Osteocyte (in vitro differentiated cells): ENCODE data around the gene COMMD3. TPM values are rescaled to one million over a fixed set of nuclear protein-coding genes. Genes with fewer than 3 reads are reported as not detected.

Source experiments
- DNase-seq: peaks from one replicate; pipeline ENCODE4 v3.0.0; 2021; ENCODE audit warnings: mixed read lengths; ENCODE audit not compliant: unreplicated experiment; ENCODE audit errors: extremely low spot score
- H3K27ac Mint-ChIP-seq: one replicate; pipeline ENCODE4 v1.8.0; 2021; ENCODE audit warnings: mild to moderate bottlenecking, mixed read lengths; ENCODE audit not compliant: unreplicated experiment
- H3K27me3 Mint-ChIP-seq: one replicate; pipeline ENCODE4 v1.8.0; 2021; ENCODE audit warnings: mixed read lengths; ENCODE audit not compliant: unreplicated experiment
- H3K36me3 Mint-ChIP-seq: one replicate; pipeline ENCODE4 v1.8.0; 2021; ENCODE audit warnings: mixed read lengths; ENCODE audit not compliant: unreplicated experiment
- H3K4me1 Mint-ChIP-seq: one replicate; pipeline ENCODE4 v1.8.0; 2021; ENCODE audit warnings: mixed read lengths; ENCODE audit not compliant: unreplicated experiment
- H3K4me3 Mint-ChIP-seq: one replicate; pipeline ENCODE4 v1.8.0; 2021; ENCODE audit warnings: mild to moderate bottlenecking, moderate library complexity, mixed read lengths; ENCODE audit not compliant: unreplicated experiment
- H3K9me3 Mint-ChIP-seq: one replicate; pipeline ENCODE4 v1.8.0; 2021; ENCODE audit warnings: mixed read lengths; ENCODE audit not compliant: unreplicated experiment
- total RNA-seq: library from RNA; stranded (reverse); gene quantifications from 2 replicates; pipeline ENCODE4 v1.2.1, GENCODE V29; 2021
- TF ChIP-seq, protein P1 (sequence below): fragments of 200-600 bp; sonication (generic); IDR thresholded peaks from 2 replicates; pipeline ENCODE4 v1.5.0; 2021; ENCODE audit warnings: antibody characterized with exemption, mild to moderate bottlenecking, moderate library complexity

The COMMD3 gene
- total RNA-seq, 1 donor from 2014 or later, result 69.1 TPM

DNA sequence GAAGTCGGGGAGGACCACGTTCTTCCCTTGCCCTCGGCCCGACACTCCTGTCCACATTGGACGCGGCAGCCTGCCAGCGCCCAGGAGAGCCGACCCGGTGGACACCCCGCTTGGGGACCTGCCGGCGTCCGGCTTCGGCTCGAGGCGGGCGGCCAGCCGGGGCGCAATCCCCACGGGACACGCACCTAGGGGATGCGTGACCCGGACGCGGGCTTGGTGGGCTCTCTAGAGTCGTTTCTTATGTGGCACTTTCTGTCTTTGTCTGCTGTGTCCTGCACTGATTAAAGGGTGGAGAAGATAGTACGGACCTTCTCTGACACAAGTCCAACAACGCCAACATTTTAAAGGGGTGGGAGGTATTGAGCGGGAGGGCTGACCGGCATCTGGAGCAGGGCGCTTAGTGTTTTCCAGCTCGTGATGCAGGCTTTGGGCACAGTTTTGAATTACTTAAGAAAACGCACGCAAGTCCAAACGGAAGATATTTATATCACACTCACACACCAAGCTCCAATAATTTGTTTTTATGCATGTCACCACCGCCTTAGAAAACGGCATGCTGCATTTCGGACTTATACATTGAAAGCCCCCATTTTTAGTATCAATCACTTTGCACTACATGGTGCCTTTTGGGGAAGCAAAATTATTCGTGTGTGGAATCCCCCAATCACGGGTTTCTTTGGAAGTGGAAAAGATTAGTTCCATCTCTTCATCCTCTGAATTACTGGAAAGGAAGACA lies 25.2 kb downstream of the COMMD3 start:
- Mint-ChIP-seq H3K36me3 (peaks cover 3% of the 10 kb centered on the region), H3K4me1 (peaks cover 12% of the 10 kb centered on the region), H3K9me3 (no peaks in the 10 kb centered on the region), H3K27ac (peak overlapping the region; percentile 71), H3K27me3 (peaks cover 80% of the 10 kb centered on the region), H3K4me3 (peak overlapping the region; percentile 75)
- TF ChIP-seq, protein P1, sequence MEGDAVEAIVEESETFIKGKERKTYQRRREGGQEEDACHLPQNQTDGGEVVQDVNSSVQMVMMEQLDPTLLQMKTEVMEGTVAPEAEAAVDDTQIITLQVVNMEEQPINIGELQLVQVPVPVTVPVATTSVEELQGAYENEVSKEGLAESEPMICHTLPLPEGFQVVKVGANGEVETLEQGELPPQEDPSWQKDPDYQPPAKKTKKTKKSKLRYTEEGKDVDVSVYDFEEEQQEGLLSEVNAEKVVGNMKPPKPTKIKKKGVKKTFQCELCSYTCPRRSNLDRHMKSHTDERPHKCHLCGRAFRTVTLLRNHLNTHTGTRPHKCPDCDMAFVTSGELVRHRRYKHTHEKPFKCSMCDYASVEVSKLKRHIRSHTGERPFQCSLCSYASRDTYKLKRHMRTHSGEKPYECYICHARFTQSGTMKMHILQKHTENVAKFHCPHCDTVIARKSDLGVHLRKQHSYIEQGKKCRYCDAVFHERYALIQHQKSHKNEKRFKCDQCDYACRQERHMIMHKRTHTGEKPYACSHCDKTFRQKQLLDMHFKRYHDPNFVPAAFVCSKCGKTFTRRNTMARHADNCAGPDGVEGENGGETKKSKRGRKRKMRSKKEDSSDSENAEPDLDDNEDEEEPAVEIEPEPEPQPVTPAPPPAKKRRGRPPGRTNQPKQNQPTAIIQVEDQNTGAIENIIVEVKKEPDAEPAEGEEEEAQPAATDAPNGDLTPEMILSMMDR, result no peak
- no peak for DNase-seq

DNA sequence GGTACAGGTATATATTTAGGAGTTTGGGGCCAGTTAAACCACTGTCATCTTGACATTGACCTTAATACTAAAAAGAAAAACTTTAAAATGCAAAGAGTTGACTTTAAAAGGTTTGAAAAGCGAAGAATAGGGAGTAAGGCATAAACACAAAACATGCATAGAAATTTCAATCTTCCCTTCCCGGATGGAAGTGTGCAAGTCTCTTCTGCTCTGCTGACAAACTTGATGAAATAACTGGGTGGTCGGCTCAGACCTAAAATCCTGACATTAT lies 25.7 kb downstream of the COMMD3 start:
- Mint-ChIP-seq H3K27me3 (peaks cover 81% of the 10 kb centered on the region), H3K4me3 (peak overlapping the region; percentile 17), H3K4me1 (peaks cover 9% of the 10 kb centered on the region), H3K27ac (no peak overlapping the region), H3K36me3 (peaks cover 3% of the 10 kb centered on the region), H3K9me3 (no peaks in the 10 kb centered on the region)
- no peak for DNase-seq
- TF ChIP-seq, protein P1, result no peak

DNA sequence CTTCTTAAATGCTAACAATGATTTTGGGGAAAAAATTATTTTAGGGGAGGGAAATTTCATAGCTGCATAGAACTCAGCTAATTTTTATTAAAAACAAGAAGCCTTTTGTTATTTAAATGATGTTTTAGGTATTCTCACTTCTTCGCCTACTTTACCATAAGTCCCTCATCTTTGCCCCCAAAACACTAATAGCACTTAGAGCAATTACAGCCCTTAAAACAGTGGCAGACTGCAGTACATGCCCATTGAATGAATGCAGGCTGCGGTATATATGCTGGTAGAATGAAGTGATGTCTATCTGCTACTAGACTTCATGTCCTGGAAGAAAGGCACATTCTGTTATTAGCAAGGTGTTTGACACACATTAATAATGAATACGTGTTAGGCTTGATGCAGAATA lies 26.2 kb downstream of the COMMD3 start:
- no peaks in the 10 kb centered on the region for H3K9me3 Mint-ChIP-seq
- DNase-seq, result no peak
- TF ChIP-seq, protein P1, result no peak
- H3K27me3 Mint-ChIP-seq, result peaks cover 80% of the 10 kb centered on the region
- peaks cover 3% of the 10 kb centered on the region for H3K36me3 Mint-ChIP-seq
- H3K4me1 Mint-ChIP-seq, result peaks cover 6% of the 10 kb centered on the region
- H3K27ac Mint-ChIP-seq, result no peak overlapping the region
- H3K4me3 Mint-ChIP-seq, result no peak overlapping the region

DNA sequence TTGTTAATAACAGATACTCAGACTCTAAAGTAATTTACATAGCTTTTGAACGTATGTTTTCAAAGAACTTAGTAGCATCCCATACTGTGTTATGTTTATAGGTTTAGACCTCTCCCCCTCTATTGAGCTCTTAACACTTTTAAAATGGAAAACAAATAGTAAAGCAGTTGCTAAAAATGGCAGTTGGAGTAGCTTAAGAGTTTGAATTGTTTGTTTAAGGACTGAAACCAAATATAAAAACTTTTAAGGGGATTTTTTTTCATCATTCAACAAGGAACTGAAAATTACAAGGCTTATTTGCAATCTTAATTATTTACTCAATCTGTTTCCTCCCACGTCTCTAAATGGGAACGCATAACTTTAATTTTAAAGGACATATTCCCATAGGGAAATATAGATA lies 27.5 kb downstream of the COMMD3 start:
- DNase-seq, result no peak
- TF ChIP-seq, protein P1, result no peak
- H3K27ac Mint-ChIP-seq, result no peak overlapping the region
- H3K4me3 Mint-ChIP-seq, result no peak overlapping the region
- H3K27me3 Mint-ChIP-seq, result peaks cover 80% of the 10 kb centered on the region
- no peaks in the 10 kb centered on the region for H3K9me3 Mint-ChIP-seq
- H3K4me1 Mint-ChIP-seq, result peaks cover 5% of the 10 kb centered on the region
- H3K36me3 Mint-ChIP-seq, result peaks cover 1% of the 10 kb centered on the region

DNA sequence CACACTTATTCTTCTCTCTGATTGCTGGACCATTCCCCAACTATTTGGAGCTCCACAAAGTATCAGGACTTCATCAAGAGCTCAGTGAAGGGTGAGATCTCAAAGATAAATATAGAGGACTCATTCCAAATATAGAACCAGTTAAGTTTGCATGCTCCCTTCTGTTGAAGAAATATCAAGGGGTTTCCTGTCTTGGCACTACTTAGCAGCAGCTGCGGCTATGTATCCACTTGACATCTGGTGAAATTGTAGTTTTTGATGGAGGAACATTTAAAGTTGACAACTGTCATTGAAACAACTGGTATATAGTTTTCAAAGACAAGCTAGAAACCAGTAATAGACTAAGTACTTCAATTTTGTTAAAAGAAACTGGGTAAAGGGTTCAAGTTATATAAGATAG lies 28.1 kb downstream of the COMMD3 start:
- peaks cover 1% of the 10 kb centered on the region for H3K36me3 Mint-ChIP-seq
- DNase-seq, result no peak
- H3K4me3 Mint-ChIP-seq, result no peak overlapping the region
- TF ChIP-seq, protein P1, result no peak
- H3K27me3 Mint-ChIP-seq, result peaks cover 79% of the 10 kb centered on the region
- H3K4me1 Mint-ChIP-seq, result peaks cover 5% of the 10 kb centered on the region
- H3K27ac Mint-ChIP-seq, result no peak overlapping the region
- H3K9me3 Mint-ChIP-seq, result no peaks in the 10 kb centered on the region
